Measurements from ENCODE around the gene MORN1.

Gene MORN1

DNA sequence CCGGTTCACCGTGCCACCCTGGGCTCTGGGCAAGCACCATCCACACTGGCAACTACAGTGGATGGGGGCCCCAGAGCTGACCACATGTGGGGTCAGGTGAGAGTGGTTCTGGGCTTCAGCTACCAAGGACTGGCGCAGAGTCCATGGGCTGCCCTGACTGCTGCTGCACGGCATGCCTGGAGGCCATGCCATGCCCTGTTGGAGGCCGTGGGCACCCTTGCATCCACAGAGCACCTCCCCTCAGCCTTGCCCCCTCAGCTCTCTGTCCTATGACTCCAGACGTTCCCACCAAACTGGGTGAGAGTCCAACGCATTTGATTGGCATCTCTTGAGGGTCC lies 15.5 kb downstream of the MORN1 start:
- no peak for DNase-seq (ENCODE audit: low read depth in 1 of 2, low spot score in 1 of 2)

DNA sequence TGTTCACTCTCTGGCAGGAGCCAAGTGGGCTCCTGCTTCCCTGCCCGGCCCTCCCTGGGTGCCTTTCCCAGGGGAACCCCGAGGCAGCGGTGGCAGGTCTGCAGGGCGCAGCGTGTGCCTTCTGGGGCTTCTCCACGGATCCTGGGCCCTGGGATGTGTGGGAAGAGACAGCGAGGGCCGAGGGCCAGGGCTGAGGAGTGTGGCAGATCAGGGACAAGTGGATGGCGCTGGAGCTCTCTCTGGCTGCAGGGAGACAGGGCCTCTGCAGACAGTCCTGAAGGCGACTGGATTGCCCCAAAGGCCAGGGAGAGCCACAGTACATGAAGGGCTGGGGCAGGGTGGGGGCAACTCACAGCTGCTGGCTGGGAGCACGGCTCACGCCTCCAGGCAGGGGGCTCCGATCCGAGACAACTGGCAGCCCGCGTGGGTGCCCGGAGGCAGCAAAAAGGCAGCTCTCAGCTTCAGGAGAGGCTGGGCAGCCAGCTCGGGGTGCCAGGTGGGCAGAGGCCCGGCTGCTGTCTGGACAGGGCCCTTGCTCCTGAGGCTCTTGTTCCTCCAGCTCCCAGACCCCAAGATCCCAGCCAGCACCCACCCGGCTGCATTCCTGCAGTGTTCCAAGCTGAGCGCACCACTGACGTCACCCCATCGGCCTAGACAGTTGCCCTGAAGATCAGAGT lies 16.0 kb downstream of the MORN1 start:
- no peak for DNase-seq (ENCODE audit: low read depth in 1 of 2, low spot score in 1 of 2)

DNA sequence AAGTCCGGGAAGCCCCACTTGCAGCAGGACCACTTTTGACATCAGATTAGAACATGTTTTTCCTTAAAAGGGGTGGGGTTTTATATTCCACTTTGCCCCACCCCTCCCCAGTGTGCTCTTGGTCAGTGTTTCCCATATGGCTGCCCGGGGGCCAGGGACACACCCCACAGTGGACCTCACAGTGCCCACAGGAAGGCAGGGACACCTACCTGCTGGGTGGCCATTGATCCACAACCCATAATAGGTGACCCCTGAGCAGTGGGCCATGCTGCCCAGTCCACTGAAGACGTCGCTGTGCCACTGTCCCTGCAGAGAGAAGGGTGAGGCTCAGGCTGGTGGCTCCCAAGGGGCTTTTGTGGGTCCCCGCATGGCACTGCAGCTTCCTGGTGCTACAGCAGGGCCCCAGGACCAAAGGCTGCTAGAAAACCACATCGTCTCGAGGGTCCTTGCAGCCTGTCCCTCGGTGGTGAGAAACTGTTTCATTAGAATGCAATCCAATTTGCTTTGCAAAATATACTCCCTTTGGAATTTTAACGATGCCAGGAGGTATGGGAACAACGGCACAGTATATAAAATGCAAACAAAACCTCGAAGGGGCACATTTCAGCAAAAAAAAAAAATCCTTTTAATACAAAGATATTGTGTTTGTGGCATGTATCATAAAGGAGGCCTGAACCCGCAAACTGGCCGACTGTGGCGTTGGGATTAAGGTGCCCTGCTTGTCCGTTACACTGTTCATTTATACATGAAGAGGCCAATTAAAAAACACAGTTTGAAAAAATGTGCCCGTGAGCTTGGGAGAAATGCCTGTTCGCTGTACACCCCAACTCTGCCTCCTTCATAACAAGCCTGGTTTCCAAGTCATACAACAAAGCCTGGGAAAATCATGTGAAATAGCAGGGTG lies 16.9 kb downstream of the MORN1 start:
- DNase-seq (ENCODE audit: low read depth in 1 of 2, low spot score in 1 of 2): no peak

DNA sequence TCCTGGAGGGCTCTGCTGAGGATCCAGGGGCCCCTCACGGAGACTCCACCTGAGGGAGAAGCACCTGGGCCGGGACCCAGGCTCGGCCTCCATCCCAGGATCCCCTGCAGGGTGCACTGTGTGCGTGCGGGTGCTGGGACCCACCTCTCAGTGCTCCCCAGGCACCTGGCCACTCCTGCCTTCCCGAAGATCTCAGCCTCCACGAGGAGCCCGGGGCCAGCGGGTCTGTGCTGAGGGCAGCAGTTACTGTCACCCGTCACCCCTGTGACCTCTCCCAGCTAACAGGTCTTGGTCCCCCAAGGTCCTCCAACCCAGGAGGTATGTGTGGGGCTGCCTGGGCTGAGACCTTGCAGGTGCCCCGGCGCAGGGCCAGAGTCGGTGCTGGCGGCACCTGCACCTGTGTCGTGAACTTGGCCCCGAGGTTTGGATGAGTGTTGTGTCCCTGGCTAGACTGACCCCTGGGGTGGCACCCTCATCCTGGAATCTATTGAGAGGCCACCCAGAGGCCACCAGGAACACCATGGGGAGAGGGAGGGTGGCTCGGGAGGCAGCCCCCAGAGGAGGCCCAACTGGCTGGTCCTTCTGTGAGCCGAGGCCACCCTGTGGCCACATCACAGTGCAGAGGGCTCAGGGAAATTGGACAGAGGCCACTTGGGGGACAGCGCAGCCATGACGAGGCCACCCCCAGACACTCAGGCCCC lies 17.7 kb downstream of the MORN1 start:
- no peak for DNase-seq (ENCODE audit: low read depth in 1 of 2, low spot score in 1 of 2)

DNA sequence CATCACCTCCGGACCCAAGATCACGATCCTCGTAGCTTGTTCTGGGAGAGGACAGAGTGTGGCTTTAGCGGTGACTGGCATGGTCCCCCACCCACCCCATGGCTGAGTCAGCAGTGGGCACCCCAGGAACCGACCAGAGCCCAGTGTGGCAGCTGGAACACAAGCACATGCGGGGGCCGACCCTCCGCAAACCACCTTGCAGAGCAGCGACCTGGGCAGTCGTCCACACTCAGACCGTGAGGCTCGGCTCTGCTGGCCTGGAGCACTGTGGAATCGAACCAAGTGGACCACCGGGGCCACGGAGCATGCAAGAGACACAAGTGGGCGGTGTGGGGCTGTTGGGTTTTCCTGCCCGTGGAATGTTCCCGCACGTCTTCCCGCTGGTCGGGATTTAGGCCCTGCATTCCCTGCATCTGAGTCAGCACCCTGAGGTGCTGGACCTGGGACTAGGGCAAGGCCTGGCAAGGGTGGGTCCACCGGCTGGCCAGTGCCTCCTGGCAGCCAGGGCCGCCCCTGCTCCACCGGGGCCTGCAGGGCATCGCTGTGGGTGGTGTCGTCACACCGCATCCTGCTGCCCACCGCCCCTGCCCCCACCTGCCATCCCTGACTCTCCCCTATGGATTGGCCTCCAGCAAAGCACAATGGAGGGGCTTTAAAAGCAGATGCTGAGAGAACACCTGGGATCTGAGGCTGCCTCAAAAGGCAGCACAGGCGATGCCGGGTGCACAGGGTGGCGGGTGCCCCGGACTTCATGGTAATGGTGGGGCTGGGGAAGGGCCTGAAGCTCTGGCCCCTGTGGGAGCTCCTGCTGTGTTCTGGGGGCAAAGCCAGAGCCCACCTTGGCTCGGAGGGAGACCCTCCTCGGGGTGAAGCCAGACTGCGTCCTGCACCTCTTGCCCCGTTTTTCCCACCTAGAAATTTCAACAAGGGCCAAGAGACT lies 18.5 kb downstream of the MORN1 start:
- DNase-seq (ENCODE audit: low read depth in 1 of 2, low spot score in 1 of 2): no peak

DNA sequence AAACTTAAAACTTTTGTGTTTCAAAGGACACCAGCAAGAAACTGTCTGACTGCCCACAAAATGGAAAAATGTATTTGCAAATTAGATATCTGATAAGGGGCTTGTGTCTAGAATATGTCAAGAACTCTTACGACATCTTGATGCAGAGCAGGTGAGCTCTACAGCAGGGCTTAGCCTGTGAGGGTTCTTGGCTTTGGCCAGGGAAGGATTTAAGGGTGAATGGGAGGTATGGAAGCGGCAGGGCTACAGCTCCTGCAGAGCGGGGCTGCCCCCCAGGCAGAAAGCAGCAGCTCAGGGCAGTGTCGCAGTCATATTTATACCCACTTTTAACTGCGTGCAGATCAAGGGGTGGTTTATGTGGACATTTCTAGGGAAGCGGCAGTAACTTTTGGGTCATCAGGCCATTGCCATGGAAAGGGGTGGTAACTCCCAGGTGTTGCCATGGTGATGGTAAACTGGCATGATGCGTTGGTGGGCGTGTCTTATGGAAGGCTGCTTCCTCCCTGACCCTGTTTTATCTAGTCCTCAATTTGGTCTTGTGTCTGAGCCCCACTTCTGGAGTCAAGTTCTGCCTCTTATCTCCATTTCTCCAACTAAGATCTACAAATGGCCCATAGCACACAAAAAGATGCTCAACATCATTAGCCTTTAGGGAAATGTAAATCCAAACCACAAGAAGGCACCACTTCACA lies 23.2 kb downstream of the MORN1 start:
- DNase-seq (ENCODE audit: low read depth in 1 of 2, low spot score in 1 of 2): no peak

DNA sequence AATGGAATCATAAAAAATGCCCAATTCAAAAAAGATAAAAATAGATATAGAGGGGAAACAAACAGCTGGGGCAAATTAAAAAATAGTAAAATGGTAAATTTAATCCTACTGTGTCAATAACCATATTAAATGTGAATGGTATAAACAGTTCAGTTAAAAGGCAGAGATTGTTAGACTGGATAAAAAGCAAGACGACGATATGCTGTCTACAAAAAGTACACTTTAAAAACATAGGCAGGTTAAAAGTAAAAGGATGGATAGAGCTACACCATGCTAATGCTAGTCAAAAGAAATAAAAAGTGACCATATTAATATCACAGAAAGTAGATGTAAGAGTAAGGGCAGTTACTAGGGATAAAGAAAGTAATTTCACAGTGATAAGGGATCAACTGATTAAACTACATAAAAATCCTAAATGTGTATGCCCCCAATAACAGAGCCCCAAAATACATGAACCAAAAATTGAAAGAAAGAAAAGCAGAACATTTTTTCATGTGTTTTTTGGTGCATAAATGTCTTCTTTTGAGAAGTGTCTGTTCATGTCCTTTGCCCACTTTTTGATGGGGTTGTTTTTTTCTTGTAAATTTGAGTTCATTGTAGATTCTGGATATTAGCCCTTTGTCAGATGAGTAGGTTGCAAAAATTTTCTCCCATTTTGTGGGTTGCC lies 27.4 kb downstream of the MORN1 start:
- DNase-seq (ENCODE audit: low read depth in 1 of 2, low spot score in 1 of 2): no peak

DNA sequence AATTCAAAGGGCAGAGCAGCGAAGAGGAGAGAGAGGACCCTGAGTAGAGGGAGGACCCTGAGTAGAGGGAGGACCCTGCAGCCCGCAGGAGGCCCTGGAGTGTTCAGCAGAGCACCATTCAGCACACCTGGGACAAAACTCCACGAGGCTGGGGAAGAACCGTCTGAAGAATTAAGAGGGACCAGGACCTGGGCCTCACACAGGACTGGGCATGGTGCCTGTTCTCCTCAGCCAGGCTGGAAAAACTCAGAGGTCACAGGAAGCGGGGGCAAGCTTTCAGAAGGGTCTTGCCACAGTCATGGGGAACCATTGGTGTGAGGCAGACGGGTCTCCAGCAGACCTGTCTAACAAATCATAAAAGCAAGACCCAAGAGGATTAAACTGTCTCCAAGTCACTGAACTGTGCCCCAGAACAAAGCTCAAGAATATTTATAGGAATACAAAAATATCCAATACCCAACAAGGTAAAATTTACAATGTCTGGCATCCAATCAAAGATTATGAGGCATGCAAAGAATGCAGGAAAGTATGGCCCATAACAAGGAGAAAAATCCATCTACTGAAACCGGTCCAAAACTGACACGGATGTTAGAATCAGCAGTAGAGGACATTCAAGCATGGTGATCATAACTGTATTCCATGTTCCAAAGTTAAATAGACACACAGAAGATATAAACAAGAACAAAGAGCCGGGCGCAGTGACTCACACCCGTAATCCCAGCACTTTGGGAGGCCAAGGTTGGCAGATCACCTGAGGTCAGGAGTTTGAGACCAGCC lies 30.6 kb downstream of the MORN1 start:
- DNase-seq (ENCODE audit: low read depth in 1 of 2, low spot score in 1 of 2): no peak

DNA sequence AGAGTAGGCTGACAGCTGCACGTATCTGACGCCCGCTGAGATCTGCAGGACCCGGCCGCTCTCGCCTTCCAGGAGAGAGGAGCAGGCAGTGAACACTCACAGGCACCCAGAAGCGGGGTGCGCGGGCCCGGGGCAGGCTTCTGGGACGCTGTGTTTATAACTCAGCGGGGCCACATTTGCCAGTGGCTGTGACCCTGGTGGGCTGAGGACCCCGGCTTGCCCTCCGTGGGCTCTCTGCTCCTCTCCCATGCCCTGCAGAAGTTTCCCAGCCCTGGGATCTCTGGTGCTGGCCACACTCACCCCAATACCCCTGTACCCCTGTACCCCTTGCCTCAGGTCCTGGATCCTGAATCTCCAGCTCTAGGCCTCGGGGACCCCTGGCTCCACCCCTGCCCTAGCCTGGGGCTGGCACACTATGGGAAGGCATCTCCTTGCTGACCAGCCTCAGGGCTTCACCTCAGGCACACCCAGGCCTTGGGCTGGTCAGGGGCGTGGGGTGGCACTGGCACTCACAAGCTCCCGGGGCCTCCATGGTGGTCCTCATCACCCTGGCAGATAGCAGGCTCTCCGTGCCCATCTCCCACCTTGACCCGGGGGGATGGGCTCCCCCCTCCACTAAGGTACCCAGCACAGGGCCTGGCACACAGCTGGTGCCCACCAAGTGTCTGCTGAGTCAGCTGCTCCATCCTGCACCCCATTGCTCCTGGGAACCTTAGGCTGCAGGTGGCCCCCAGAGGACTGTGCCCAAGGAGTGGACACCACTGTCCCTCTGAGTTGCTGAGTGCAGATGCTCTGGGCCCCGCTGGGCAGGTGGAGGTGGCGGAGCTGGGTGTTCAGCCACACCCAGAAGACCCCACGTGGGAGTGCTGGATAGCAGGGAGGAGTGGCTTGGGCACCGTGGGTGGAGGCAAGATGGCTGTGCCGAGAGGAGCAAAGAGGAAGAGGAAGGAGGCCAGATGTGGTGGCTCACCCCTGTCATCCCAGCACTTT lies 32.4 kb downstream of the MORN1 start:
- no peak for DNase-seq (ENCODE audit: low read depth in 1 of 2, low spot score in 1 of 2)

DNA sequence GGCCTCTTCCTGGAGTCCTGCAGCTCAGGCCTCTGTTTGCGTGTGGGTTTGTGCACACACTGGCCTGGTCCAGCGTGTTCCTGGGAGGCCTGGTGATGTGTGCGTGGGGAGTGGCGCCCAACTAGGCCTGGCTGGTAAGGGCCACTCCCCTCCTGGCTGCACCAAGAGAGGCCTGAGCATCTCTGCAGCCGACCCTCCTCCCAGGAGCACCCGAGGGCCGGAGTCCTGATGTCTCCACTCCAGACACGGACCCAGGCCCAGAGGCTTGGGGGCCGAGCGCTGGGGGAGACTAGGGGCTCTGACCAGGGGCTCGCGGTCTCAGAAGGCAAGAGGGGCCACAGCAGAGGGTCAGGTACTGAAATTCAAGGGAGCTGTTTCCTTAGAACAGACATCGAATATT lies 33.3 kb downstream of the MORN1 start:
- no peak for DNase-seq (ENCODE audit: low read depth in 1 of 2, low spot score in 1 of 2)

DNA sequence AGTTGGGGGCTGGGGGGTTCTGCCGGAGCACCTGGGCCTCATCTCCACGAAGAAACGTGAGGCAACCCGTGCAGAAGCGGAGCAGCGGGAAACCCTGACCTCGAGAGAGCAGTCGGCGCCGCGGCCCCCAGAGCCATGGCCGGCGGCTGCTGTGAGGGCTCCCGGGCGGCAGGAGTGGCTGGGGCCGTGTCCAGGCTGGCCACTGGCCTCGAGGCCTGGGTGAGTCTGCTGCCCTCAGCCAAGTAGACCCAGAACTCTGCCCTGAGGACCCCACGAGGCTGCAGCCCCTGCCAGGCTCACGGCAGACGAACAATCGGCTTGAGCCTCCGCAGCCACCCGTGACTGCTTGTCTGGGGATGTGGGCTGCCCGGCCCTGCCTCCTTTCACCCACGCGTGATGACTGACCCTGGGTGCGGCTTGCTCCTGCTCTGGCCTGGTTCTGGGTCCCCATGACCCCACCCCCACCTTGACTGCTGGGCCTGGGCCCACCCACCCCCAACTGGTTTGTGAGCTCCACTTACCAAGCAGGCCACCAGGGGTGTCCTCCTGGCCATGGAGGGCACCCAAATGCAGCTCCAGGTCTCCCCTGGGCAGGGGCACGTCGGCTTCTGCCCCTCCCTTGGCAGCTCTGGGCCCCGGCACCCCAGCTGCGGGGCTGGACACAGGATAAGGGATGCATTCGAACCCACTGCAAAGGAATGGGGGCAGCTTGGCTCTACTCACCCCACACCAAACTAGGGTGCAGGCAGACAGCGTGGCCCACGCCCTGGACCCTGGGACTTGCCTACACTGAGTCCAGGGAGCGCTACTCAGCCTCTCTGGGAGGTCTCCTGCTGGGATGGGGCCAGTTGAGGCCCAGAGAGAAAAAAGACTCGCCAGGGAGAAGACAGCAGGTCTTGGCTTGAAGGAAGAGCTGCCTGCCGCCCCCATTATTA lies 34.2 kb downstream of the MORN1 start:
- DNase-seq (ENCODE audit: low read depth in 1 of 2, low spot score in 1 of 2): no peak

DNA sequence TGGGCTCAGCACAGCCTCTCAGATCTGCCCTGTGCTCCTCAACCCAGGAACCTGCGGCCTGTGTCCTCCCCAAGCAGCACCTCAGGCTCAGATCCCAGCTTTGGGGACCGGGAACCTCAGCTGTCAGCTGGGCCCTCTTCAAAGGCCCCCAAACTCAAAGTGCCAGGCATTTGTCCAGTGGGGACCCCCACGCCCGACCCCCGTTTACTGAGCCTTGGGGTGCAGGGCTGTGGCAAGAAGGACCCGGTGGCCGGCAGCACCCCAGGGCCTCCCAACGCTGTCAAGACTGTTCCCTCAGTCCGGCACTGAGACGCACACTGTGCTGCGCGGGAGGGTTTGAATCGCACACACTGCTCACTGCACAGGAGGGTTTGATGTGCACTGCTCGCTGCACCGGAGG lies 35.0 kb downstream of the MORN1 start:
- DNase-seq (ENCODE audit: low read depth in 1 of 2, low spot score in 1 of 2): no peak

DNA sequence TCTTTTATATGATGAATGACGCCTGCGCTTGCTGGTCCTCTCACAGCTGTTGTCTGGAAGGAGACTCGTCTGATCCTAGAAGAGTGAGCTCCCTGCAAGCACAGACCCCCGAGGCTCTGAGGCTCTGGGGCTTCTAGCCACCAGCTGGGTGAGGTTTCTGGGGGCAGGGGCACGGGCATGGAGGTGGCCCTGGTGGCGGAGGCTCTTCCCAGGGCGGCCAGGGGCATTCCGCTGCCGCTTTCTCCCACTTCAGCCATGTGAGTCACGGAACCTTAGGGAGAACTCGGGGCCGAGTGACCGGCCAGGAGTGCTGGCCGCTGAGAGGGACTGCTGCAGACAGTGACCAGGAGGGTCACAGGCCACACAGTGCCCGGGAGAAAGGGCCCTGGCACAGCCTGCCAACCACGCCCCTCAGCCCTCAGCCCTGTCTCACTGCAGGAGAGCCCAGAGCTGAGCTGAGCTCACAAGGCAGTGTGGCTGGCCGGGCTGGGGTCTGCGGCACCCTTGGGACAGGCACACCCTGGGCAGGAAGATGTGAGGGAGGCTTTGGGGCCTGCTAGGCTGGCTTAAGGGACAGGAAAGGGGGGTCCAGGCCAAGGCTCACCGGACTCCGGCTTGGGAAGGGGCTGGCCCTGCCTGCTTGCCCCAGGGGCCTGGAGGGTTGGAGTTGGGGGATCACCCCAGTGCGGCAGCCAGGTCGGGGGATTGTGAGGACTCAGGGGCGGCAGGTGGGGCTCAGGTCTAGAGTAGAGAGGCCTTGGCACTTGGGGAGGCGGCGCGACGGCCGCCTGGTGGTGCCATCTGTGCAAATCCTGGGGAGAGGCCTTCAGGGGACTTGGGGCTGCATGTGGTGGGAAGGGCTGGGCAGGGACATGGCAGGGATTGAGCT lies 35.7 kb downstream of the MORN1 start:
- DNase-seq (ENCODE audit: low read depth in 1 of 2, low spot score in 1 of 2): no peak

DNA sequence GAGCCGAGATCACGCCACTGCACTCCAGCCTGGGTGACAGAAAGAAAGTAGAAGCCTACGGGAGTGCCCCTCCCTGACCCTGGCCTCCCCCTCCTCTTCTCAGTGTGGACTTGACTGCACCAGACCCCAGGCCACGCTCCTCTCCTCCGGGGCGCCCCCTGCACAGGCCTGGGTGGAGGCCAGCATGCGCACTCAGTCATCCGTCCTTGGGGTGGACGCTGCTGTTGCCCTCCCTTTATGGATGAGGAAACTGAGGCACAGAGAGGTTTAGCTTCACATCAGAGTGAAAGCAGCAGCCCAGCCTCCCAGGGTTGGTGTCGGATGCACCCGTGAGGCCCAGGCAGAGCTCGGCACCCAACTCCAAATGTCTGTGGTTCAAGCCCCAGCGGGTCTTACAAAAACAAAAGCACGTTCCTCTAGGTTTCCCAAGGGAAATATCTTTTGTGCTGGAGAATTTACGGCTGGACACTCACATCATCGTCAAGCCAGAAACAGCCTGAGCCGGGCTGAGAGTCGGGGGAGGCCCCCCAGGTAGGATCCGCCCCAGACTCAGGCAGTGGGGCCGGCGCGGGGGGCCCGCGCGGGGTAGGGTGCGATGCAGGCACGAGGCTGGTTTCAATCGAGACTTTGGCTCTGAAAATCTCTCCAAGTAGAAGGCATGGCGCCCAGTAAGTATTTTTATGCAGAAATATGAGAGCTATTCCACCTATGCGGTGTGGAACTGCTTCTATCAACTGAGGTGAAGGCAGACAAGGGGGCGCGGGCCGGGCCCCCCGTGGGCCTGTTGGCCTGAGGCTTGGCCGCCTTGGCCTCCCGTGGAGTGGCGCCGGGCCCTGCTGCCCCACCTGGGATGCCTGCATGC lies 36.6 kb downstream of the MORN1 start:
- no peak for DNase-seq (ENCODE audit: low read depth in 1 of 2, low spot score in 1 of 2)
